IPS-NIHi7 (cell line): ENCODE data around the gene TRAPPC14.

ENCODE experiments used
- DNase-seq: peaks from one replicate; pipeline ENCODE4 v3.0.0; 2012; ENCODE audit warnings: mixed read lengths; ENCODE audit errors: extremely low spot score

TRAPPC14 gene

DNA sequence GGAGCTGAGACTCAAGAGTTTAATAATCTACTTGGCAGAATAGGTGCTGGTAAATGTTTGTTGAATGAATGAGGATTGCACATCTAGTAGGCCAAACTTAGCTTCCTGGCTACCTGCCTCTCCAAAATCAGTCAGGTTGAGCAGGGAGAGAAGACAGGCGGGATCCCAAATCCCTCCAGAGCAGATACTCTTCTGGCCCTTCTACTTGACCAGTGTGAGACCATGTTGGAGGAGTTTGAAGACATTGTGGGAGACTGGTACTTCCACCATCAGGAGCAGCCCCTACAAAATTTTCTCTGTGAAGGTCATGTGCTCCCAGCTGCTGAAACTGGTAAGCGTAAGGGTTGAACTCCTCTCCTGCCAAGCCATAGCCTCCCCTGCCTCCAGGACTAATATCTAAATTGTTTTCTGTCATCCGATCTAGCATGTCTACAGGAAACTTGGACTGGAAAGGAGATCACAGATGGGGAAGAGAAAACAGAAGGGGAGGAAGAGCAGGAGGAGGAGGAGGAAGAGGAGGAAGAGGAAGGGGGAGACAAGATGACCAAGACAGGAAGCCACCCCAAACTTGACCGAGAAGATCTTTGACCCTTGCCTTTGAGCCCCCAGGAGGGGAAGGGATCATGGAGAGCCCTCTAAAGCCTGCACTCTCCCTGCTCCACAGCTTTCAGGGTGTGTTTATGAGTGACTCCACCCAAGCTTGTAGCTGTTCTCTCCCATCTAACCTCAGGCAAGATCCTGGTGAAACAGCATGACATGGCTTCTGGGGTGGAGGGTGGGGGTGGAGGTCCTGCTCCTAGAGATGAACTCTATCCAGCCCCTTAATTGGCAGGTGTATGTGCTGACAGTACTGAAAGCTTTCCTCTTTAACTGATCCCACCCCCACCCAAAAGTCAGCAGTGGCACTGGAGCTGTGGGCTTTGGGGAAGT, 34.0 kb downstream of the TRAPPC14 start:
- no peak for DNase-seq

GRCh38 chr7:100122568-100122967, 36.0 kb downstream of the TRAPPC14 start:
- DNase-seq = no peak

- DNase-seq = no peak
Observed at GRCh38 chr7:100122067-100122466, 36.5 kb downstream of the TRAPPC14 start.

GRCh38 chr7:100120733-100121036, 37.8 kb downstream of the TRAPPC14 start:
- no peak for DNase-seq

- peak; percentile 71 for DNase-seq
Observed at GRCh38 chr7:100119970-100120732, 38.4 kb downstream of the TRAPPC14 start.

DNA sequence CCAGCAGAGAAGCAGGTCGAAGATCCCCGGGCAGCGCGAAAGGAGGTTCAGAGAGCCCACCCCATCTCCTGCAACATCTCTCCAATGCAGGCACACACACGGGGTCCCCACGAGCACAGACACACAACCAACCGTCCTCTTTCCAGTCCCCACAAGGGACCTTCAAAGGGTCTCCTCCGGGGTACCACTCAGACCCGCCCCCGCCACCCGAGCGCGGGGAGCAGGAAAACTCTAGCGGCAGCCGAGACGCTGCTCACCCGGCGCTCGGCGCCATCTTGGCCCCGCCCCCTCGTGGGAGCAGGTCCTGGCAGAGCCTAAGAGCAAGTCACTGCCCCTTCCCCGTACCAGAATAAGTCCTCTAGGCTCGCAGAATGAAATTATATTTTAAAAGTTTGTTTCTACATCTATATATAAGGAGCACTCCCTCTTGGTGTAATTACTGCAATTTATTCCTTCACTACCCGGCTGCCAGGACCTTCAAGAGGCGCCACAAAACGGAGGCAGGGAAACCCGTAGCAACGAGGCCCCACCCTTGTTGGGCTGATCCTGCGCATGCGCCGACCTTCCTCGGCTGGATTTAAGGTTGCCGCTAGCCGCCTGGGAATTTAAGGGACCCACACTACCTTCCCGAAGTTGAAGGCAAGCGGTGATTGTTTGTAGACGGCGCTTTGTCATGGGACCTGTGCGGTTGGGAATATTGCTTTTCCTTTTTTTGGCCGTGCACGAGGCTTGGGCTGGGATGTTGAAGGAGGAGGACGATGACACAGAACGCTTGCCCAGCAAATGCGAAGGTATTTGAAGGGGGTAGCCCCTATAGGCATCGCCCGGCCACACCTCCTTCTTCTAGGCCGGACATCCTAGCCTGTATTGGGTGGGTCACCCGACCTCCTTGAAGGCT, 39.2 kb downstream of the TRAPPC14 start, which contains the start of the genes CNPY4 and TAF6:
CNPY4 (plus strand) TSS at position 563 of the 898 bp plus-strand sequence; CDS start at position 674, 111 bp downstream.
TAF6 (minus strand) TSS at position 287 of the 898 bp plus-strand sequence. CDS start 5,149 bp downstream, outside the sequence.
- DNase-seq = peak; percentile 99

DNA sequence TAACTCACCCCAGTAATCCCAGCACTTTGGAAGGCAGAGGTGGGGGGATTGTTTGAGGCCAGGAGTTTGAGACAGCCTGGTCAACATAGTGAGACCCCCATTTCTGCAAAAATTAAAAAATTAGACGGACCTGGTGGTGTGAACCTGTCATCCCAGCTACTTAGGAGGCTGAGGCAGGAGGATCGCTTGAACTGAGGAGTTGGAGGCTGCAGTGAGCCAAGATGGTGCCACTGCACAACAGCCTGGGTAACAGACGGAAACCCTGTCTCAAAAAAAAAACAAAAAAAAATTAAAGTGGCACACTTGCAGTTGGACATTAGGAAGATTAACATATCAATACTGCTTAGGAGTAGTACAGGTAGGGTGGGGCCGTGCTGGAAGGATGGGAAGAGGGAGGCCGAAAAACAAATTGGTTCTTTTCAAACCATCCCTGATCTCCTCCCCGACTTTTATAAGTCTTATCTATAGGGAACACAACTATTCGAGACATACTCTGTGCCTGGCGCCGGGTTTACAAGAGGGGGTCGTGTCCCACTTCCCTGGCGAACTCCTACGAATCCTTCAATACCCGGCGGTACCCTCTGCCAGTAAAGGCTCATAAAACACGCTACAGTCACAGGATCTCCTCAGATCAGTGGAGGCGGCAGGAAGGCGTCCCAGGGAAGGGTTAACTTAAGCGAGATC, 40.0 kb downstream of the TRAPPC14 start:
- no peak for DNase-seq

GRCh38 chr7:100115026-100115425, 43.5 kb downstream of the TRAPPC14 start:
- no peak for DNase-seq

DNA sequence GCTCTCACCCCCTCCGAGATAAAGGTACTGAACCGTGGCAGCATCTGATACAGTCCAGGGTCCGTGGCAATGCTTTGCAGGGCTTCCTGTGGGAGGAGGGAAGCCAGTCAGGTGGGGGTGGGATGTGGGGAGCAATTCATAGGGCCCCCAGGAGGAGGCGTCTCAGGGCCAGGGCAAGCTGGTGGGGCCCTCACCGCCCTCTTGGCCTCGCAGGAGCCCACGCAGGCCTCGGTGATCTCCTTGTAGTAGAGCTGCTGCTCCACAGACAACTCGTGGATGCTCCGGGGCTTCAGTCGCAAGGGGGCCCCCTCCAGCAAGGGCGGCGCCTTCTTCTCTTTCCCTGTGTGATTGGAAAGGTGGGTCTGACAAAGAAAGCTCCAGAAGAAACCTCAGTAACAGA, 46.6 kb downstream of the TRAPPC14 start:
- no peak for DNase-seq

- no peak for DNase-seq
Observed at GRCh38 chr7:100111156-100111555, 47.4 kb downstream of the TRAPPC14 start.

- DNase-seq = no peak
Observed at GRCh38 chr7:100109521-100110163, 48.9 kb downstream of the TRAPPC14 start.

DNA sequence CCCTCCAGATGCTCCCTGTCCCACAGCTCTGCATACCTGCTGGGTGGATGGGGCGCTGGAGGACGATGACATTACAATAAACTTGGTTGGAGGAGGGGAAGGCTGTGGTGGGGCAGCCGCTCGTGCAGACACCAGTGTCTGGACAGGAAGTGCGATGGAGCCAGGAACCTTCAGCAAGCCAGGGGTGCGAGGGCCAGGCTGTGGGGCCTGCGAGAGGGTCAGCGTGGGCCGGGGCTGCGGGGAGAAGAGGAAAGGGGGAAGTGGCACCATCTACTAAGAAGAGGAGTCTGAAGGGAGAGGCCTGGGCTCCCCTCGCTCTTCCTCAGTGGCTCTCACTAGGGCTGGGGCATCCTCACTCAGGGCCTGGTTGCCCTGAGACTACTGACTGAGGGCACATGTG, 50.6 kb downstream of the TRAPPC14 start:
- no peak for DNase-seq

DNA sequence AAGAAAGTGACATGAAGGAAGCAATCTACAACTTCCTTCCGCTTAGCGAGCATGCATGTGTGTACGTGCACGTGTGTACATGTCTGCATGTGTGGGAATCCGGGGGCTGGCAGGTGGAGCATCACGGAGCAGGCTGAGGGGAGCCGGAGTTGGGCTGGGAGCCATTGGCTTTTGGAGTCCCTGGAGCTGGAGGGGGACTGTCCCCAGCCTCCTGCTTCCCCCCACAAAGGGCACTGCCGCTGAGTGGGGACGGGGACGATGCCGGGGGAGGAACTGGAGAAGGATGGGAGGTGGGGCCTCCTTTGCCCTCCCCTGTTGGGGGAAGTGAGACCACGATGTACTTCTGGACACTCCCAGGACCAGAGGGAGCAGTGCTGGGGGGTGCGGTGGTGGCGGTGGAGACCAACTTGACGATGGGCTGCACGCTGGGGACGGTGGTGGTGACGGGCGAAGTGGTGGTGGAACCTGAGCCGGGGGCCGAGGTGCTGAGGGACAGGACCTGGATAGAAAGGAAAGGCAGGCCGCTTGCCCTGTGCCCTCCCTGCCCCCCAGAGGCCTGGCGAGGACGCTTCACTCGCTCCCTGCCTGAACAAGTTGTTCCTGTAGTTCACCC, 51.3 kb downstream of the TRAPPC14 start:
- DNase-seq = no peak

GRCh38 chr7:100106633-100107032, 51.9 kb downstream of the TRAPPC14 start:
- DNase-seq = no peak

DNA sequence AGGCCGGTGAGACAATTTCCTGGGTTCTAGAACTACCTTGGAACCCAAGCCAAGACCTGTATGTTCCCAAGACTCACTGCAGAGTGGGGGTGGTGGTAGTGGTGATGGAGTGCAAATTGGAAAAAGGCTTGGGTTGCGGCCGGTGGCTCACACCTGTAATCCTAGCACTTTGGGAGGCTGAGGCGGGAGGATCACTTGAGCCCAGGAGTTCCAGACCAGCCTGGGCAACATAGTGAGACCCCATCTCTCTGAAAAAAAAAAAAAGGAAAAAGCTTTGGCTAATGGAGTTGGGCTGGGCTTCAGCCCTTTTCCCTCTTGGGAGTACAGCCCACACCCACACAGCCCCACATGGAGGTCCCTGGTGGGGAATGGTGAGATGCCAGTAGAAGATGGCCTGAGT, 53.0 kb downstream of the TRAPPC14 start:
- no peak for DNase-seq
